GM19455 (cell line): ENCODE data around the gene NPY2R.

ENCODE experiments used
- ATAC-seq: cut with Tn5 transposase; IDR thresholded peaks from one replicate; pipeline ENCODE4 v1.9.1; 2021; ENCODE audit not compliant: unreplicated experiment

The NPY2R gene

GRCh38 chr4:155248002-155248896 lies 39.8 kb downstream of the NPY2R start:
- ATAC-seq, result no peak

GRCh38 chr4:155249016-155249566 lies 40.7 kb downstream of the NPY2R start:
- no peak for ATAC-seq

DNA sequence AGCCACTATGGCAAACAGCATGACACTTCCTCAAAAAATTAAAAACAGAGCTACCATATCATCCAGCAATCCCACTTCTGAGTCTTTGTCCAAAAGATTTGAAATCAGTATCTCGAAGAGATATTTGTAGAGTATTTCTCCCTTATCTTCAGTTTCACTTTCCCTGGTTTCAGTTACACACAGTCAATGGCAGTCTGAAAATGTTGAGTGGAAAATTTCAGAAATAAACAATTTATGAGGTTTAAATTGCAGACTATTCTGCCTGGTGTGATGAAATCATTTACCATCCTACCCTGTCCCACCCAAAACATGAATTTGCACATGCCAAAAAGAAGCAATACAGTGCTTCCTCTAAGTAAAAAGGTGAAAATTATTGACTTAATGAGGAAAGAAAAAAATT lies 43.9 kb downstream of the NPY2R start:
- no peak for ATAC-seq

DNA sequence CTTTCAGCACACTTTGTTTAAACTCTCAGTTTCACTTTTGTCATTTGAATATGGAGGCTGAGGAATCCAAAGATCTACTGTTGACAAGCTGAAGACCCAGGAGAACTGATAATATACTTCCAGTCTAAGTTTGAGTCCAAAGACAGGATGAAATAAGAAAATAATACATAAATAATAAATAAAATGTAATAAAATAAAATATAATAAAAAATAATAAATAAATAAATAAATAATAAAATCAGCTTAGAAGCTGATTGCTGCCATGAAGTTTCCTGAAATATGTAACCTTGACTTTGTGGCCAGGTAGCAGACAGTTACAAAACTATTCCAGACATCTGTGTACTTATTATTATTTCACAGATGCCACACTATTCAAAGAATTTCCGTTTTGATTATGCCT lies 55.0 kb downstream of the NPY2R start:
- ATAC-seq, result no peak

GRCh38 chr4:155265113-155265512 lies 56.7 kb downstream of the NPY2R start:
- no peak for ATAC-seq
